Stomach (tissue), 9 donors: ENCODE results near the gene ALKBH8. TPM values are rescaled to one million over a fixed set of nuclear protein-coding genes. Genes with fewer than 3 reads are reported as not detected.
"Not testable (repeated sequence)": the region's sequence is repeated elsewhere in the genome, so short reads cannot be mapped to it uniquely, and the experiment has no call there.

Experiments
- DNase-seq, 2 donors: peaks; one replicate each; pipeline versions ENCODE4 v3.0.0 to v3.0.0-alpha.2; 2013 to 2019
- H3K27ac ChIP-seq, 5 donors: fragments of 200-600 bp in 4 of 5; sonication (generic) in 4 of 5; one replicate each; pipeline ENCODE4 v1.5.1; 2013 to 2019; ENCODE audit warnings: mild to moderate bottlenecking in 1 of 5, moderate library complexity in 1 of 5
- H3K27me3 ChIP-seq, 3 donors: fragments of 200-600 bp; sonication (generic); one replicate each; pipeline ENCODE4 v1.5.1; 2017 to 2019; ENCODE audit warnings: mixed run types in 1 of 3
- H3K36me3 ChIP-seq, 4 donors: fragments of 200-600 bp; sonication (generic); 1 replicate in 3 of 4; 2 replicates in 1 of 4; pipeline ENCODE4 v1.5.1; 2016 to 2019
- H3K4me1 ChIP-seq, 4 donors: fragments of 200-600 bp; sonication (generic); one replicate each; pipeline ENCODE4 v1.5.1; 2016 to 2019
- H3K4me3 ChIP-seq, 4 donors: fragments of 200-600 bp; sonication (generic) in 3 of 4; one replicate each; pipeline ENCODE4 v1.5.1; 2016 to 2019; ENCODE audit warnings: mild to moderate bottlenecking in 1 of 4
- H3K9me3 ChIP-seq, 4 donors: fragments of 200-600 bp; sonication (generic); one replicate each; pipeline ENCODE4 v1.5.1; 2016 to 2019
- CTCF ChIP-seq, 7 experiments: fragments of 450-650 bp in 4 of 7; fragments of 200-600 bp in 3 of 7; sonication (generic) in 3 of 7; IDR thresholded peaks; one replicate each; pipeline ENCODE4 v1.5.1; 2016 to 2019; ENCODE audit warnings: antibody characterized with exemption in 7 of 7, control low read depth in 2 of 7, mild to moderate bottlenecking in 1 of 7
- EP300 ChIP-seq: sonication (generic); formaldehyde crosslinking; IDR thresholded peaks from one replicate; pipeline ENCODE4 v1.6.1; 2017; ENCODE audit warnings: antibody characterized with exemption
- POLR2A ChIP-seq, 4 donors: fragments of 450-650 bp; IDR thresholded peaks; one replicate each; pipeline ENCODE4 v1.6.1; 2016; ENCODE audit warnings: antibody characterized with exemption in 4 of 4, control low read depth in 2 of 4, mild to moderate bottlenecking in 1 of 4, moderate library complexity in 1 of 4
- POLR2AphosphoS5 ChIP-seq, 3 donors: sonication (generic); formaldehyde crosslinking; IDR thresholded peaks; one replicate each; pipeline ENCODE4 v1.6.1; 2016; ENCODE audit warnings: antibody characterized with exemption in 3 of 3
- WGBS, 5 donors: extraction: QIAGEN DNeasy Blood & Tissue Kit in 3 of 5; methylation state at CpG; one replicate each; pipeline versions ENCODE4 v1.1.5 to v1.1.7; 2013 to 2018; 5-methylcytosine and 5-hydroxymethylcytosine counted together
- intact Hi-C: fragments of 100-400 bp; cut with DNase I; formaldehyde crosslinking; loops from one replicate; pipeline ENCODE4 v1.15.1; 2023; ENCODE audit warnings: low total_unique reads
- polyA plus RNA-seq, 3 donors: library from polyadenylated mRNA; stranded (reverse); fragments of 200-250 nt; gene quantifications; one replicate each; pipeline ENCODE4 v1.2.3, GENCODE V29; 2013
- total RNA-seq, 5 donors: library from RNA; depleted of rRNA; stranded (reverse); fragments of >200 nt; gene quantifications; one replicate each; pipeline versions ENCODE4 v1.1.0 to v1.2.3, GENCODE V29; 2014 to 2016
- donor health status: healthy with polysubstance abuse.
- donor health status: Bipolar disorder and iron deficiency.
- donor health status: healthy.

The ALKBH8 gene
- total and polyA plus RNA-seq, 8 donors, result 0.87 to 28.0 (median 4.1) TPM

GRCh38 chr11:107545101-107545514 is 20.4 kb downstream of the ALKBH8 start:
- intact Hi-C loops, result no loop called here
- TF ChIP-seq EP300 (no peak), POLR2AphosphoS5 (IDR thresholded peaks at IDR 0.05) (no peak), POLR2A (IDR thresholded peaks at IDR 0.05) (no peak), CTCF (IDR thresholded peaks at IDR 0.05) (no peak)
- Histone ChIP-seq H3K27me3 (no peaks in the 10 kb centered on the region), H3K27ac (no peak overlapping the region), H3K9me3 (no peaks in the 10 kb centered on the region), H3K4me3 (no peak overlapping the region), H3K4me1 (no peaks in the 10 kb centered on the region), H3K36me3 (peaks cover 0 to 31% (median 21%) of the 10 kb centered on the region in 4 donors)
- DNase-seq, result no peak
- 39 to 65% (median 46%) methylated on average over 1 of the region's 1 CpG for WGBS, 5 donors

GRCh38 chr11:107538821-107539220 is 26.7 kb downstream of the ALKBH8 start:
- no peak overlapping the region for H3K4me3 ChIP-seq
- intact Hi-C loops, result no loop called here
- 75 to 91% (median 80%) methylated on average over 3 of the region's 3 CpGs for whole genome bisulfite sequencing, 5 donors

GRCh38 chr11:107538239-107538638 is 27.3 kb downstream of the ALKBH8 start:
- no peaks in the 10 kb centered on the region for H3K27me3 ChIP-seq
- DNase-seq, result no peak
- TF ChIP-seq POLR2A (IDR thresholded peaks at IDR 0.05), result no peak
- no peak overlapping the region for H3K27ac ChIP-seq
- peaks cover 5 to 43% (median 29%) of the 10 kb centered on the region in 4 donors for H3K36me3 ChIP-seq
- H3K4me3 ChIP-seq, result no peak overlapping the region
- intact Hi-C loops, result no loop called here
- no peaks in the 10 kb centered on the region for H3K4me1 ChIP-seq
- H3K9me3 ChIP-seq, result no peaks in the 10 kb centered on the region

More at GRCh38 chr11:107538821-107539220, 26.7 kb downstream of the ALKBH8 start:
- Histone ChIP-seq H3K4me1 (no peaks in the 10 kb centered on the region), H3K36me3 (peaks cover 5 to 43% (median 31%) of the 10 kb centered on the region in 4 donors), H3K27ac (no peak overlapping the region), H3K9me3 (no peaks in the 10 kb centered on the region), H3K27me3 (no peaks in the 10 kb centered on the region)
- DNase-seq, result no peak
- TF ChIP-seq EP300 (no peak), CTCF (IDR thresholded peaks at IDR 0.05) (no peak), POLR2A (IDR thresholded peaks at IDR 0.05) (no peak), POLR2AphosphoS5 (IDR thresholded peaks at IDR 0.05) (no peak)

GRCh38 chr11:107537155-107537554 is 28.4 kb downstream of the ALKBH8 start:
- DNase-seq, H3K4me3 ChIP-seq, intact Hi-C loops: not testable (repeated sequence)

GRCh38 chr11:107526197-107526596 is 39.3 kb downstream of the ALKBH8 start:
- no peak for DNase-seq
- Histone ChIP-seq H3K9me3 (no peaks in the 10 kb centered on the region), H3K4me3 (no peak overlapping the region), H3K27ac (no peak overlapping the region), H3K36me3 (peaks cover 0 to 46% (median 36%) of the 10 kb centered on the region in 4 donors), H3K27me3 (no peaks in the 10 kb centered on the region), H3K4me1 (no peaks in the 10 kb centered on the region)
- intact Hi-C loops, result no loop called here
- TF ChIP-seq POLR2A (IDR thresholded peaks at IDR 0.05) (no peak), CTCF (IDR thresholded peaks at IDR 0.05) (no peak), EP300 (no peak), POLR2AphosphoS5 (IDR thresholded peaks at IDR 0.05) (no peak)
- 94 to 97% (median 96%) methylated on average over 3 of the region's 3 CpGs for WGBS, 5 donors

More at GRCh38 chr11:107537155-107537554, 28.4 kb downstream of the ALKBH8 start:
- not testable (repeated sequence) for H3K27me3 ChIP-seq, H3K27ac ChIP-seq, H3K4me1 ChIP-seq, H3K9me3 ChIP-seq
- peaks cover 5 to 40% (median 26%) of the 10 kb centered on the region in 4 donors for H3K36me3 ChIP-seq
